Small intestine (tissue), 7 donors: ENCODE measurements around the gene APOH. TPM values are rescaled to one million over a fixed set of nuclear protein-coding genes. Genes with fewer than 3 reads are reported as not detected.

Experiments
- DNase-seq, 2 donors: peaks; one replicate each; pipeline versions ENCODE4 v3.0.0 to v3.0.0-alpha.2; 2013
- FAIRE-seq: peaks from 2 replicates; lab custom pipeline; 2012; peaks lifted over from hg19 to GRCh38; lab: Jason Lieb, UNC
- H3K27ac ChIP-seq, 3 donors: one replicate each; pipeline ENCODE4 v1.5.1; 2013; ENCODE audit warnings: low read length in 2 of 3, mild to moderate bottlenecking in 2 of 3, control low read depth in 1 of 3, inconsistent platforms in 1 of 3, low read depth in 1 of 3, moderate library complexity in 1 of 3
- H3K27me3 ChIP-seq, 3 donors: one replicate each; pipeline ENCODE4 v1.6.1; 2013; ENCODE audit warnings: low read length in 3 of 3, inconsistent platforms in 1 of 3; ENCODE audit not compliant: control insufficient read depth in 3 of 3, insufficient read depth in 3 of 3
- H3K36me3 ChIP-seq, 3 donors: one replicate each; pipeline ENCODE4 v1.6.1; 2013; ENCODE audit warnings: low read length in 3 of 3, inconsistent platforms in 1 of 3, low read depth in 1 of 3, mild to moderate bottlenecking in 1 of 3, moderate library complexity in 1 of 3; ENCODE audit not compliant: control insufficient read depth in 3 of 3, insufficient read depth in 2 of 3
- H3K4me1 ChIP-seq, 3 donors: one replicate each; pipeline ENCODE4 v1.6.1; 2013; ENCODE audit warnings: low read length in 2 of 3, inconsistent platforms in 1 of 3, low read depth in 1 of 3, mild to moderate bottlenecking in 1 of 3, moderate library complexity in 1 of 3; ENCODE audit not compliant: control insufficient read depth in 3 of 3, insufficient read depth in 2 of 3
- H3K4me3 ChIP-seq, 3 donors: one replicate each; pipeline ENCODE4 v1.5.1; 2013; ENCODE audit warnings: low read length in 3 of 3, control low read depth in 1 of 3, inconsistent platforms in 1 of 3, low read depth in 1 of 3, mild to moderate bottlenecking in 1 of 3, moderate library complexity in 1 of 3
- H3K9me3 ChIP-seq, 2 donors: one replicate each; pipeline ENCODE4 v1.6.1; 2013; ENCODE audit warnings: low read depth in 1 of 2, low read length in 1 of 2; ENCODE audit not compliant: control insufficient read depth in 2 of 2, insufficient read depth in 1 of 2
- WGBS, 3 donors: extraction: QIAGEN DNeasy Blood & Tissue Kit; methylation state at CpG; one replicate each; pipeline ENCODE4 v1.1.7; 2013; 5-methylcytosine and 5-hydroxymethylcytosine counted together
- polyA plus RNA-seq, 4 donors: library from polyadenylated mRNA; stranded (reverse) in 3 of 4; unstranded in 1 of 4; fragments of 200-250 nt in 3 of 4; fragments of 120-200 nt in 1 of 4; gene quantifications; one replicate each; pipeline versions ENCODE4 v1.2.1 to v1.2.3, GENCODE V29; 2013
- donor health status: healthy with polysubstance abuse.
- donor health status: control.
- donor health status: control.
- donor health status: Bipolar disorder and iron deficiency.
- donor health status: healthy.

Gene APOH
- polyA plus RNA-seq, 4 donors: 0.54 to 30.1 TPM; not detected in 2

GRCh38 chr17:66250686-66251085 lies 21.5 kb upstream of the APOH start:
- FAIRE-seq (no peak), DNase-seq (no peak)
- no peaks in the 10 kb centered on the region for H3K9me3 ChIP-seq
- H3K27ac ChIP-seq: no peak overlapping the region
- no peaks in the 10 kb centered on the region for H3K27me3 ChIP-seq
- no peaks in the 10 kb centered on the region for H3K4me1 ChIP-seq
- no peaks in the 10 kb centered on the region for H3K36me3 ChIP-seq
- no peak overlapping the region for H3K4me3 ChIP-seq
- WGBS, 3 donors: 86 to 89% (median 87%) methylated on average over 3 of the region's 3 CpGs

- FAIRE-seq: no peak
- DNase-seq: no peak
- no peaks in the 10 kb centered on the region for H3K27me3 ChIP-seq
- no peak overlapping the region for H3K4me3 ChIP-seq
- H3K27ac ChIP-seq: no peak overlapping the region
- 56 to 68% (median 67%) methylated on average over 5 of the region's 5 CpGs for WGBS, 3 donors
- no peaks in the 10 kb centered on the region for H3K36me3 ChIP-seq
- no peaks in the 10 kb centered on the region for H3K4me1 ChIP-seq
- H3K9me3 ChIP-seq: no peaks in the 10 kb centered on the region
Measured at GRCh38 chr17:66248285-66248684, 19.1 kb upstream of the APOH start.

GRCh38 chr17:66241839-66242238 lies 12.6 kb upstream of the APOH start:
- H3K9me3 ChIP-seq: no peaks in the 10 kb centered on the region
- no peak overlapping the region for H3K4me3 ChIP-seq
- DNase-seq (no peak), FAIRE-seq (no peak)
- no peaks in the 10 kb centered on the region for H3K4me1 ChIP-seq
- no peaks in the 10 kb centered on the region for H3K36me3 ChIP-seq
- no peaks in the 10 kb centered on the region for H3K27me3 ChIP-seq
- H3K27ac ChIP-seq: no peak overlapping the region
- 65 to 75% (median 71%) methylated on average over 1 of the region's 1 CpG for WGBS, 3 donors

- no peak overlapping the region for H3K4me3 ChIP-seq
- no peak for FAIRE-seq
- H3K9me3 ChIP-seq: no peaks in the 10 kb centered on the region
- 53 to 62% (median 58%) methylated on average over 3 of the region's 3 CpGs for WGBS, 3 donors
- H3K27me3 ChIP-seq: no peaks in the 10 kb centered on the region
- peaks cover 0 to 1% (median 0%) of the 10 kb centered on the region in 3 donors for H3K4me1 ChIP-seq
- H3K27ac ChIP-seq: no peak overlapping the region
- DNase-seq: no peak
- H3K36me3 ChIP-seq: no peaks in the 10 kb centered on the region
Measured at GRCh38 chr17:66240630-66241029, 11.4 kb upstream of the APOH start.

GRCh38 chr17:66240013-66240412 lies 10.8 kb upstream of the APOH start:
- FAIRE-seq (no peak), DNase-seq (no peak)
- Histone ChIP-seq H3K27ac (no peak overlapping the region), H3K9me3 (no peaks in the 10 kb centered on the region), H3K4me3 (no peak overlapping the region), H3K4me1 (peaks cover 0 to 2% (median 0%) of the 10 kb centered on the region in 3 donors), H3K27me3 (no peaks in the 10 kb centered on the region), H3K36me3 (no peaks in the 10 kb centered on the region)
- 92 to 93% (median 92%) methylated on average over 6 of the region's 6 CpGs for WGBS, 3 donors

- Histone ChIP-seq H3K9me3 (no peaks in the 10 kb centered on the region), H3K27me3 (no peaks in the 10 kb centered on the region), H3K4me1 (peaks cover 0 to 16% (median 2%) of the 10 kb centered on the region in 3 donors), H3K36me3 (no peaks in the 10 kb centered on the region), H3K27ac (no peak overlapping the region), H3K4me3 (no peak overlapping the region)
- peak; percentile 62 to 64 for DNase-seq
- 22 to 54% (median 42%) methylated on average over 3 of the region's 3 CpGs for WGBS, 3 donors
- FAIRE-seq: no peak
Measured at GRCh38 chr17:66235377-66235994, 6.3 kb upstream of the APOH start.

GRCh38 chr17:66234611-66235010 lies 5.4 kb upstream of the APOH start:
- FAIRE-seq: no peak
- no peaks in the 10 kb centered on the region for H3K9me3 ChIP-seq
- 64 to 89% (median 69%) methylated on average over 3 of the region's 3 CpGs for WGBS, 3 donors
- no peaks in the 10 kb centered on the region for H3K36me3 ChIP-seq
- no peaks in the 10 kb centered on the region for H3K27me3 ChIP-seq
- DNase-seq: no peak
- no peak overlapping the region for H3K27ac ChIP-seq
- no peak overlapping the region for H3K4me3 ChIP-seq
- peaks cover 0 to 25% (median 2%) of the 10 kb centered on the region in 3 donors for H3K4me1 ChIP-seq

GRCh38 chr17:66233023-66233753 lies 4.0 kb upstream of the APOH start:
- Histone ChIP-seq H3K4me1 (peaks cover 0 to 29% (median 2%) of the 10 kb centered on the region in 3 donors), H3K27ac (no peak overlapping the region), H3K36me3 (no peaks in the 10 kb centered on the region), H3K4me3 (no peak overlapping the region), H3K9me3 (no peaks in the 10 kb centered on the region), H3K27me3 (no peaks in the 10 kb centered on the region)
- WGBS, 3 donors: 78 to 81% (median 79%) methylated on average over 8 of the region's 8 CpGs
- FAIRE-seq (no peak), DNase-seq (no peak)
